Measurements from ENCODE around the gene LCORL.
"Not testable (repeated sequence)": the region's sequence is repeated elsewhere in the genome, so short reads cannot be mapped to it uniquely, and the experiment has no call there.

The LCORL gene

GRCh38 chr4:17924189-17924588 is 97.4 kb downstream of the LCORL start:
- no peak for DNase-seq

DNA sequence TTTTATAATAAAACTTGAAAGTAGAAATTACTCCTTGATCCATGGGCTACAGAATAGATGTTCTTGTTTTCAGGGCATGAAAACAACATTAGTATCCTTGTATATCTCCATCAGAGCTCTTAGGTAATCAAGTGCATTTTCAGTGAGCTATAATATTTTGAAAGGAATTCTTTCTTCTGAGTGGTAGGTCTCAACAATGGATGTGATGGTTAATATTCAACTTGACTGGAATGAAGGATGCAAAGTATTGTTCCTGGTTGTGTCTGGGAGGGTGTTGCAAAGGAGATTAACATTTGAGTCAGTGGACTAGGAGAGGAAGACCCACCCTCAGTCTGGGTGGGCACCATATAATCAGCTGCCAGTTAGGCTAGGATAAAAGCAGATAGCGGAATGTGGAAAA is 100.1 kb downstream of the LCORL start:
- no peak for DNase-seq

DNA sequence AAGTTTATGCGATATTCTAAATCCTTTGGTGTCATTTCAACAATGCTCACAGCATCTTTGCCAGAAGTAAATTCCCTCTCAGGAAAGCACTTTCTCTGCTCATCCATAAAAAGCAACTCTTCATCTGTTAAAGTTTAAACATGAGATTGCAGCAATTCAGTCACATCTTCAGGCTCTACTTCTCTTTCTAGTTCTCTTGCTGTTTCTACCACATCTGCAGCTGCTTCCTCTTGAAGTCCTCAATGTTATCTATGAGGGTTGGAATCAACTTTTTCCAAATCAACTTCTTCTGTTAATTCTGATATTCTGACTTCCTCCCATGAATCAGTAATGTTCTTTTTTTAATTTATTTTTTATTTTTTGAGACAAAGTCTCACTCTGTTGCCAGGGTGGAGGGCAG is 100.9 kb downstream of the LCORL start:
- DNase-seq, result no peak

DNA sequence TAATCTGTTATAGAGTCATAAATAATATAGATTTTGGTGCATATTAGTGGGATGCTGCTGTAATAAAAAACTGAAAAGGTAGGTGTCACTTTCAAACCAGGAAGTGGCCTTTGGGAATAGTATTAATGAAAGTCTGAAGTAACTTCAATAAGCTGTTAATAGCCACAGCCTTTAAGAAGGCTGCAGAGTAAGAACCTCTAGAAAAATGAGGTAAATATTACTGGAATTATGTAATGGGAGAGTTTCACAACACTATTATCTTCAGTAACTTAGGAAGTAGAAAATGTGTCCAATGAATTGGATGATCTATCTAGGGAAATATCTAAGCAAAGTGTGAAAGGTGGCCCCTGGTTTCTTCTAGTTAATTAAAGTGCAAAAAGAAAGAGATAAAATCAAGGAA is 106.1 kb downstream of the LCORL start:
- no peak for DNase-seq

DNA sequence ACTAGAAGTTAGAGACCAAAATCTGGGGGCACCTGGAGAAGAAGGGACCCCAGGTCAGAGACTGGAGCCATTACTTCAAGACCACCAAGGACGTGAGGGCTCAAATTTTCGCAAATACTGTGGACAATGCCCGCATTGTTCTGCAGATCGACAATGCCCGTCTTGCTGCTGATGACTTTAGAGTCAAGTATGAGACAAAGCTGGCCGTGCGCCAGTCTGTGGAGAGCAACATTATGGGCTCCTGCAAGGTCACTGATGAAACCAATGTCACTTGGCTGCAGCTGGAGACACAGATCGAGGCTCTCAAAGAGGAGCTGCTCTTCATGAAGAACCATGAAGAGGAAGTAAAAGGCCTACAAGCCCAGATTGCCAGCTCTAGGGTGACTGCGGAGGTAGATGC is 109.5 kb downstream of the LCORL start:
- no peak for DNase-seq

GRCh38 chr4:17911608-17912007 is 109.9 kb downstream of the LCORL start:
- no peak for DNase-seq

DNA sequence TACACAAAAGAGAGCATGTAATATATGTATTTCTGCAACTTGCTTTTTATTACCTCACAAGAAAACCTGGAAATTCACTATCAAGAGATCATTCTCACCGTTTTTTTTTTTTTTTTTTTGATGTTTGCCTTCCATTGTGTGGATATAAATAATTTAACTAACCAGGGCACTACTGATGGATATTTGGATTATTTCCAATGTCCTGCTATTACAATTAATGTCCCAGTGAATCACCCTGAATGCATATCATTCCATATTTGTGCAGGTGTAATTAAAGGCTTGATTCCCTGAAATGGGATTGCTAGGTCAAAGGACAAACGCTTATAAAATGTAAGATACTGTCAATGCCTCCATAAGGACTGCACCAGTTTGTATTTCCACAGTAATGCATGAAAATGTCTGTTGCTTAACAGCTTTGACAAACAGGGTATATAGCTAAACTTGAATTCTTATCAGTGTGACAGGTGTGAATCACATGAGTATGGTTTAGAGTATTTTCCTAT is 123.0 kb downstream of the LCORL start:
- DNase-seq, result peak; percentile 30

DNA sequence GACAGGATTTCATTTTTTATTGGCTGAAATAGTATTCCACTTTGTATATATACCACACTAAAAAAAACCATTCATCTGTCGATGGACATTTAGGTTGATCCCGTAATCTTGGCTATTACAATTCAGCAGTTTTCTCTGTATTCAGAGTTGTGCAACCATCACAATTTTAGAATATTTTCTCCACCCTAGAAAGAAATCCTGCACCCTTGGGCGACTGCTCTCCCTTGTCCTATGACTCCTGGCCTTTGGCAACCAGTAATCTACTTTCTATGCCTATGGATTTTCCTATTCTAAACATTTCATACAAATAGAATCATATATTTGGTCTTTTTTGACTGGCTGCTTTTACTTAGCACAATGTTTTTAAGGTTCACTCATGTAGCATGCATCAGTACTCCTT is 126.1 kb downstream of the LCORL start:
- DNase-seq, result no peak

GRCh38 chr4:17894421-17894820 is 127.1 kb downstream of the LCORL start:
- no peak for DNase-seq

- DNase-seq, result no peak
Measured at GRCh38 chr4:17889692-17890091, 131.9 kb downstream of the LCORL start.

GRCh38 chr4:17884511-17884910 is 137.0 kb downstream of the LCORL start:
- DNase-seq, result no peak

- no peak for DNase-seq
Measured at GRCh38 chr4:17884063-17884462, 137.5 kb downstream of the LCORL start.

GRCh38 chr4:17877661-17878060 is 143.9 kb downstream of the LCORL start:
- DNase-seq, result peak; percentile 1

DNA sequence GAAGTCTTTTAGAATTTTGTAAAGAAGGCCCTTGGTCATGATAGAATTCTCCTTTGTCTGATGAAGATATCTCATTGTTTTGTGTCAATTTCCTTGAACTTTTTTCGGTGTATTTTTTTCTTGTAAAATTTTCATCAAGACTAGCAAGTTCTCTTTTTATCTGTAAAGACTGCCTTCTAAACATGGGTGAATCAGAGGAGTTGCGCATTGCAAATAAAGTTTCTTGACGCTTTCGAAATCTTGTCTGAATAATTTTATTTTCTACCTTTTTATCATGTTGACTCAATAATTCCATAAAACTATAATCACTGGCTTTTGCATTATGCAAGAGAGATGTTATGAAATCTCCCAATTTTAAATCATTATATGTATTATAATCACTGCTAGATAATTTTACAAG is 144.6 kb downstream of the LCORL start:
- DNase-seq, result no peak

GRCh38 chr4:17875402-17876070 is 146.0 kb downstream of the LCORL start:
- DNase-seq, result no peak

DNA sequence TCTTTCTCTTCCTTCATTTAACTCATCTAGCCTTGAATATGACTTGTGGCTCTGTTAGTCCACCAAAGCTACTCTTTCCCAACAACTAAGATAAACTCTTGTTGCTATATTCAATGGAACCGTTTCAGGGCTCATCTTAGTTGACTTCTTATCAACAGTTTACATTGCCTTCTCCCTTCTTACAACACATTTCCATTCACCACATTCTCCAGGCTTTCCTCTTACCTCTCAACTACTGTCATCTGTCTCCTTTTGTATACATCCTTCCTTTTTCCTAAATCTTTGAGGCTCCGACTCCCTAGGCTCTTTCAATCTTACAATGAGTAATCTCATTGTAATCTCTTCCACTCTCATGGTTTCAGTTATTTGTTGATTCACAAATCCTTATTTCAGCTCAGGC is 152.2 kb downstream of the LCORL start:
- DNase-seq, result no peak

- no peak for DNase-seq
Measured at GRCh38 chr4:17867276-17867675, 154.3 kb downstream of the LCORL start.

- DNase-seq, result peak; percentile 3
Measured at GRCh38 chr4:17866810-17867209, 154.7 kb downstream of the LCORL start.

DNA sequence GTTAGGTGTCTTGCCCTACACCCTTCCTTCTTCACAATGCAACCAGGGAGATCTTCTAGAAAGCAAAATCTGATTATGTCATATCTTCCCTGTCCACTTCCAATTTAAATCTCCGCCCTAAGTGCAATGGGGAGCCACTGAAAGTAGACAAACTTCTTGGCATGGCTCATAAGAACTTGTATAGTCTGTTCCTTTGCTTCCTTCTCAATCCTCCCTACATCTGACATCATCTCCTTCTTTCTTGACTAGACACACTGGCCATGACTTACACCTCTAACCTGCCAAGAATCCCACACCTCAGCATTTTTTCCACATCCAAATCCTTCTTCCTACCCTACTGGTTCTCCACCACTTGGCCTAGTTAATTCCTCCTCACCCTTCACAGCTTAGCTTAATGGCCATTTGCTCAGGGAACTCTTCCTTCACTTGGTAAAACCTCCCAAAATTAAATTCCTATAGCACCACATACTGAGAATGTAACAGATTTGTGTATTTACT is 155.6 kb downstream of the LCORL start:
- DNase-seq, result no peak

DNA sequence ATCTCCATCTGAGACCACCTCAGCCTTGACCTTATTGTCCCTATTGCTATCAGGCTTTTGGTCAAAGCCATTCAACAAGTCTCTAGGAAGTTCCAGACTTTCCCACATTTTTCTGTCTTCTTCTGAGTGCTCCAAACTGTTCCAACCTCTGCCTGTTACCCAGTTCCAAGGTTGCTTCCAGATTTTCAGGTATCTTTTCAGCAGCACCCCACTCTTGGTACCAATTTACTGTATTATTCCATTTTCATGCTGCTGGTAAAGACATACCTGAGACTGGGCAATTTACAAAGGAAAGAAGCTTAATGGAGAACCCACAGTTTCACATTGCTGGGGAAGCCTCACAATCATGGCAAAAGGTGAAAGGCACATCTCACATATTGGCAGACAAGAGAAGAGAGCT is 159.6 kb downstream of the LCORL start:
- DNase-seq, result not testable (repeated sequence)

GRCh38 chr4:17859793-17860406 is 161.7 kb downstream of the LCORL start:
- DNase-seq, result no peak

GRCh38 chr4:17854036-17854435 is 167.5 kb downstream of the LCORL start:
- DNase-seq, result no peak

DNA sequence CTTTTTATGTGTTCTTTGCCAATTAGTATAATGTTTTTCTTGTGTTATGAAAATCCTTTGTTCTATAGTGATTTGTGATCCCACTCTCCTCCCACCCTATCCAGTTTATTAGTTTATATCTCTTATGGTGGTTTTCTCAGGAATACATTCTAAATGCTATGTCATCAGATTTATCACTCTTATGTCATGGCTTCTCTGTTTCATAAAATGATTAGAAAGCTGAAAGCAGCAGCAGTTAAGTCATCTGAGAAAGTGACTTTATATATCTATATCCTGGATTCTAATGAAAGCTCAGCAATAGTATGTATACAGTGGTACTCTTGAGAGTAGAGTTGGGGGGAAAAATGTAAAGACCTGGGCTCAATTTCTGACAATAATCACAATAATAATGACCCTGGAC is 169.6 kb downstream of the LCORL start:
- no peak for DNase-seq

DNA sequence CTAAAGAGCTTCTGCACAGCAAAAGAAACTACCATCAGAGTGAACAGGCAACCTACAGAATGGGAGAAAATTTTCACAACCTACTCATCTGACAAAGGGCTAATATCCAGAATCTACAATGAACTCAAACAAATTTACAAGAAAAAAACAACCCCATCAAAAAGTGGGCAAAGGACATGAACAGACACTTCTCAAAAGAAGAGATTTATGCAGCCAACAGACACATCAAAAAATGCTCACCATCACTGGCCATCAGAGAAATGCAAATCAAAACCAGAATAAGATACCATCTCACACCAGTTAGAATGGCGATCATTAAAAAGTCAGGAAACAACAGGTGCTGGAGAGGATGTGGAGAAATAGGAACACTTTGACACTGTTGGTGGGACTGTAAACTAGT is 171.3 kb downstream of the LCORL start:
- not testable (repeated sequence) for DNase-seq

DNA sequence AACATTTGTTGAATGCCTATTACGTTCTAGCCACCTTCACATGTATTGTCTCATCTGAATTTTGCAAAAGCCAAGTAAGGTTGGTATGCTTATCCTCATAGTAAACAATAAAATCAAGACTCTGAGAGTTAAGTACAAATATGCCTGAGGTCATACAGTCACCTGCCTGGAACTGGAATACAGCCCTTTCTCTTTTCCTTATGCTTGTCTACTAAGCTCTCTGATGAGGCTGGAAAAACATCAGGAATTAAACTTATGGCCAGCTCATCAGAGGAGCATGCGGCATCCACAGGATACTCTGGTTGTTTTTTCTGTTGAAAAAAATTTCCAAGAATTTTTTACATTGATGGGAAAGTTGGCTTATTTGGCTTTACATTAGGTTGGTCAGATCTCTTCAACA is 175.3 kb downstream of the LCORL start:
- no peak for DNase-seq

Measured in COR-L47 (cell line).